Stomach (tissue), 9 donors: ENCODE results near the gene MYH13. TPM values are rescaled to one million over a fixed set of nuclear protein-coding genes. Genes with fewer than 3 reads are reported as not detected.

ENCODE experiments used
- DNase-seq, 2 donors: peaks; one replicate each; pipeline versions ENCODE4 v3.0.0 to v3.0.0-alpha.2; 2013 to 2019
- H3K27ac ChIP-seq, 5 donors: fragments of 200-600 bp in 4 of 5; sonication (generic) in 4 of 5; one replicate each; pipeline ENCODE4 v1.5.1; 2013 to 2019; ENCODE audit warnings: mild to moderate bottlenecking in 1 of 5, moderate library complexity in 1 of 5
- H3K27me3 ChIP-seq, 3 donors: fragments of 200-600 bp; sonication (generic); one replicate each; pipeline ENCODE4 v1.5.1; 2017 to 2019; ENCODE audit warnings: mixed run types in 1 of 3
- H3K36me3 ChIP-seq, 4 donors: fragments of 200-600 bp; sonication (generic); 1 replicate in 3 of 4; 2 replicates in 1 of 4; pipeline ENCODE4 v1.5.1; 2016 to 2019
- H3K4me1 ChIP-seq, 4 donors: fragments of 200-600 bp; sonication (generic); one replicate each; pipeline ENCODE4 v1.5.1; 2016 to 2019
- H3K4me3 ChIP-seq, 4 donors: fragments of 200-600 bp; sonication (generic) in 3 of 4; one replicate each; pipeline ENCODE4 v1.5.1; 2016 to 2019; ENCODE audit warnings: mild to moderate bottlenecking in 1 of 4
- H3K9me3 ChIP-seq, 4 donors: fragments of 200-600 bp; sonication (generic); one replicate each; pipeline ENCODE4 v1.5.1; 2016 to 2019
- CTCF ChIP-seq, 7 experiments: fragments of 450-650 bp in 4 of 7; fragments of 200-600 bp in 3 of 7; sonication (generic) in 3 of 7; IDR thresholded peaks; one replicate each; pipeline ENCODE4 v1.5.1; 2016 to 2019; ENCODE audit warnings: antibody characterized with exemption in 7 of 7, control low read depth in 2 of 7, mild to moderate bottlenecking in 1 of 7
- EP300 ChIP-seq: sonication (generic); formaldehyde crosslinking; IDR thresholded peaks from one replicate; pipeline ENCODE4 v1.6.1; 2017; ENCODE audit warnings: antibody characterized with exemption
- POLR2A ChIP-seq, 4 donors: fragments of 450-650 bp; IDR thresholded peaks; one replicate each; pipeline ENCODE4 v1.6.1; 2016; ENCODE audit warnings: antibody characterized with exemption in 4 of 4, control low read depth in 2 of 4, mild to moderate bottlenecking in 1 of 4, moderate library complexity in 1 of 4
- POLR2AphosphoS5 ChIP-seq, 3 donors: sonication (generic); formaldehyde crosslinking; IDR thresholded peaks; one replicate each; pipeline ENCODE4 v1.6.1; 2016; ENCODE audit warnings: antibody characterized with exemption in 3 of 3
- WGBS, 5 donors: extraction: QIAGEN DNeasy Blood & Tissue Kit in 3 of 5; methylation state at CpG; one replicate each; pipeline versions ENCODE4 v1.1.5 to v1.1.7; 2013 to 2018; 5-methylcytosine and 5-hydroxymethylcytosine counted together
- intact Hi-C: fragments of 100-400 bp; cut with DNase I; formaldehyde crosslinking; loops from one replicate; pipeline ENCODE4 v1.15.1; 2023; ENCODE audit warnings: low total_unique reads
- polyA plus RNA-seq, 3 donors: library from polyadenylated mRNA; stranded (reverse); fragments of 200-250 nt; gene quantifications; one replicate each; pipeline ENCODE4 v1.2.3, GENCODE V29; 2013
- total RNA-seq, 5 donors: library from RNA; depleted of rRNA; stranded (reverse); fragments of >200 nt; gene quantifications; one replicate each; pipeline versions ENCODE4 v1.1.0 to v1.2.3, GENCODE V29; 2014 to 2016
- donor health status: healthy with polysubstance abuse.
- donor health status: Bipolar disorder and iron deficiency.
- donor health status: healthy.

Gene MYH13
- total and polyA plus RNA-seq, 8 donors, result 0.68 to 5.4 (median 2.6) TPM

GRCh38 chr17:10325031-10325695, 47.6 kb downstream of the MYH13 start:
- H3K27me3 ChIP-seq, result no peaks in the 10 kb centered on the region
- no peaks in the 10 kb centered on the region for H3K36me3 ChIP-seq
- no peak overlapping the region for H3K4me3 ChIP-seq
- H3K27ac ChIP-seq, result no peak overlapping the region
- DNase-seq, result no peak
- H3K9me3 ChIP-seq, result no peaks in the 10 kb centered on the region
- H3K4me1 ChIP-seq, result no peaks in the 10 kb centered on the region
- intact Hi-C loops, result loop anchor here (10.0 kb wide), 1 partner anchor 290 kb away; no protein-coding TSS in a partner anchor
- no peak for TF ChIP-seq CTCF (IDR thresholded peaks at IDR 0.05)
- no peak for TF ChIP-seq EP300
- TF ChIP-seq POLR2AphosphoS5 (IDR thresholded peaks at IDR 0.05), result no peak
- no peak for TF ChIP-seq POLR2A (IDR thresholded peaks at IDR 0.05)
- 60 to 74% (median 62%) methylated on average over 4 of the region's 4 CpGs for WGBS, 5 donors

- no peak overlapping the region for H3K27ac ChIP-seq
- WGBS, 5 donors, result 78 to 87% (median 86%) methylated on average over 11 of the region's 11 CpGs
- no peaks in the 10 kb centered on the region for H3K4me1 ChIP-seq
- intact Hi-C loops, result loop anchor here (10.0 kb wide), 1 partner anchor 291 kb away; no protein-coding TSS in a partner anchor
- TF ChIP-seq POLR2AphosphoS5 (IDR thresholded peaks at IDR 0.05), result no peak
- no peak for TF ChIP-seq POLR2A (IDR thresholded peaks at IDR 0.05)
- no peak for TF ChIP-seq CTCF (IDR thresholded peaks at IDR 0.05)
- no peak for TF ChIP-seq EP300
- no peaks in the 10 kb centered on the region for H3K27me3 ChIP-seq
- no peak for DNase-seq
- no peaks in the 10 kb centered on the region for H3K36me3 ChIP-seq
- no peak overlapping the region for H3K4me3 ChIP-seq
- H3K9me3 ChIP-seq, result no peaks in the 10 kb centered on the region
Measured at GRCh38 chr17:10323812-10324610, 48.8 kb downstream of the MYH13 start.

GRCh38 chr17:10318535-10318934, 54.3 kb downstream of the MYH13 start:
- intact Hi-C loops, result no loop called here
- no peak for DNase-seq
- Histone ChIP-seq H3K4me1 (peaks cover 0 to 5% (median 2%) of the 10 kb centered on the region in 4 donors), H3K4me3 (no peak overlapping the region), H3K36me3 (no peaks in the 10 kb centered on the region), H3K9me3 (no peaks in the 10 kb centered on the region), H3K27ac (no peak overlapping the region), H3K27me3 (no peaks in the 10 kb centered on the region)
- WGBS, 5 donors, result 53 to 70% (median 58%) methylated on average over 9 of the region's 9 CpGs
- TF ChIP-seq CTCF (IDR thresholded peaks at IDR 0.05), result no peak
- no peak for TF ChIP-seq POLR2A (IDR thresholded peaks at IDR 0.05)
- no peak for TF ChIP-seq EP300
- no peak for TF ChIP-seq POLR2AphosphoS5 (IDR thresholded peaks at IDR 0.05)

GRCh38 chr17:10317543-10317834, 55.3 kb downstream of the MYH13 start:
- Histone ChIP-seq H3K27ac (no peak overlapping the region), H3K4me3 (no peak overlapping the region), H3K36me3 (no peaks in the 10 kb centered on the region), H3K4me1 (peaks cover 0 to 5% (median 2%) of the 10 kb centered on the region in 4 donors), H3K27me3 (no peaks in the 10 kb centered on the region), H3K9me3 (no peaks in the 10 kb centered on the region)
- intact Hi-C loops, result no loop called here
- no peak for DNase-seq
- TF ChIP-seq EP300 (no peak), POLR2AphosphoS5 (IDR thresholded peaks at IDR 0.05) (no peak), CTCF (IDR thresholded peaks at IDR 0.05) (no peak), POLR2A (IDR thresholded peaks at IDR 0.05) (no peak)
- 51 to 75% (median 72%) methylated on average over 2 to 5 of the region's 5 CpGs for WGBS, 5 donors
